ENCODE data around the gene C19orf38.
A peak's percentile ranks its signal among the peaks of the same experiment; 100 is the strongest.
"Not testable (repeated sequence)": the region's sequence is repeated elsewhere in the genome, so short reads cannot be mapped to it uniquely, and the experiment has no call there.

Gene C19orf38

DNA sequence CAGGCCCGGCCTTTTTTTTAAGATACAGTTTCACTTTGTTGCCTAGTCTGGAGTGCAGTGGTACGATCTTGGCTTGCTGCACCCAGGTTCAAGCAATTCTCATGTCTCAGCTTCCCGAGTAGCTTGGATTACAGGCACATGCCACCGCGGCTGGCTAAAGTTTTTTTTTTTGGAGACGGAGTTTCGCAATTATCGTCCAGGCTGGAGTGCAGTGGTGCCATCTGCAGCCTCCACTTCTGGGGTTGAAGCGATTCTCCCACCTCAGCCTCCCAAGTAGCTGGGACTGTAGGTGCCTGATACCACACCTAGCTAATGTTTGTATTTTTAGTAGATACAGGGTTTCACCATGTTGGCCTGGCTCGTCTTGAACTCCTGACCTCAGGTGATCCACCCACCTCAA lies 18.3 kb downstream of the C19orf38 start:
- TF ChIP-seq, protein P1, sequence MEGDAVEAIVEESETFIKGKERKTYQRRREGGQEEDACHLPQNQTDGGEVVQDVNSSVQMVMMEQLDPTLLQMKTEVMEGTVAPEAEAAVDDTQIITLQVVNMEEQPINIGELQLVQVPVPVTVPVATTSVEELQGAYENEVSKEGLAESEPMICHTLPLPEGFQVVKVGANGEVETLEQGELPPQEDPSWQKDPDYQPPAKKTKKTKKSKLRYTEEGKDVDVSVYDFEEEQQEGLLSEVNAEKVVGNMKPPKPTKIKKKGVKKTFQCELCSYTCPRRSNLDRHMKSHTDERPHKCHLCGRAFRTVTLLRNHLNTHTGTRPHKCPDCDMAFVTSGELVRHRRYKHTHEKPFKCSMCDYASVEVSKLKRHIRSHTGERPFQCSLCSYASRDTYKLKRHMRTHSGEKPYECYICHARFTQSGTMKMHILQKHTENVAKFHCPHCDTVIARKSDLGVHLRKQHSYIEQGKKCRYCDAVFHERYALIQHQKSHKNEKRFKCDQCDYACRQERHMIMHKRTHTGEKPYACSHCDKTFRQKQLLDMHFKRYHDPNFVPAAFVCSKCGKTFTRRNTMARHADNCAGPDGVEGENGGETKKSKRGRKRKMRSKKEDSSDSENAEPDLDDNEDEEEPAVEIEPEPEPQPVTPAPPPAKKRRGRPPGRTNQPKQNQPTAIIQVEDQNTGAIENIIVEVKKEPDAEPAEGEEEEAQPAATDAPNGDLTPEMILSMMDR (IDR thresholded peaks at IDR 0.05; ENCODE audit: extremely low read depth, missing control alignments): no peak
- DNase-seq (ENCODE audit: low spot score): no peak

- DNase-seq (ENCODE audit: low spot score): no peak
These were observed 20.8 kb downstream of the C19orf38 start for GRCh38 chr19:10868872-10869547.

DNA sequence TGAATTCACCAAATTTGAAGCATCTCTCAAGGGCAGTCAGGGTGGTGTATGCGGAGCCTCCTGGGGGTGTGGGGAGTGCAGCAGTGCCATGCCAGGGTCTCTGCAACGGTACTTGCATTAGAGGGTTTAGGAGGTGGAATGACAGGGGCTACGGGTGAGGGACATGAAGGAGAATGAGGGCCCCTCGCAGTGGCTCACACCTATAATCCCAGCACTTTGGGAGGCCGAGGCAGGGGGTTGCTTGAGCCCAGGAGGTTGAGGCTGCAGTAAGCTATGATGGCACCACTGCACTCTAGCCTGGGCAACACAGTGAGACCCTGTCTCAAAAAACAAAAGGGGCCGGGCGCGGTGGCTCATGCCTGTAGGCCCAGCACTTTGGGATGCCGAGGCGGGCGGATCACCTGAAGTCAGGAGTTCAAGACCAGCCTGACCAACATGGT lies 21.7 kb downstream of the C19orf38 start:
- DNase-seq (ENCODE audit: low spot score): not testable (repeated sequence)

More at GRCh38 chr19:10868872-10869547, 20.8 kb downstream of the C19orf38 start:
- TF ChIP-seq, protein P1 (IDR thresholded peaks at IDR 0.05; ENCODE audit: extremely low read depth, missing control alignments): no peak

GRCh38 chr19:10870501-10870954 lies 22.3 kb downstream of the C19orf38 start:
- TF ChIP-seq, protein P1 (IDR thresholded peaks at IDR 0.05; ENCODE audit: extremely low read depth, missing control alignments): no peak
- no peak for DNase-seq (ENCODE audit: low spot score)

GRCh38 chr19:10870955-10871603 lies 22.9 kb downstream of the C19orf38 start, which contains the start of gene CARM1:
Gene CARM1, plus strand, starts transcription at chr19:10871553. Its CDS starts 150 bp downstream, at chr19:10871703.
- TF ChIP-seq, protein P1 (IDR thresholded peaks at IDR 0.05; ENCODE audit: extremely low read depth, missing control alignments): peak; percentile 96
- peak; percentile 100 for DNase-seq (ENCODE audit: low spot score)

DNA sequence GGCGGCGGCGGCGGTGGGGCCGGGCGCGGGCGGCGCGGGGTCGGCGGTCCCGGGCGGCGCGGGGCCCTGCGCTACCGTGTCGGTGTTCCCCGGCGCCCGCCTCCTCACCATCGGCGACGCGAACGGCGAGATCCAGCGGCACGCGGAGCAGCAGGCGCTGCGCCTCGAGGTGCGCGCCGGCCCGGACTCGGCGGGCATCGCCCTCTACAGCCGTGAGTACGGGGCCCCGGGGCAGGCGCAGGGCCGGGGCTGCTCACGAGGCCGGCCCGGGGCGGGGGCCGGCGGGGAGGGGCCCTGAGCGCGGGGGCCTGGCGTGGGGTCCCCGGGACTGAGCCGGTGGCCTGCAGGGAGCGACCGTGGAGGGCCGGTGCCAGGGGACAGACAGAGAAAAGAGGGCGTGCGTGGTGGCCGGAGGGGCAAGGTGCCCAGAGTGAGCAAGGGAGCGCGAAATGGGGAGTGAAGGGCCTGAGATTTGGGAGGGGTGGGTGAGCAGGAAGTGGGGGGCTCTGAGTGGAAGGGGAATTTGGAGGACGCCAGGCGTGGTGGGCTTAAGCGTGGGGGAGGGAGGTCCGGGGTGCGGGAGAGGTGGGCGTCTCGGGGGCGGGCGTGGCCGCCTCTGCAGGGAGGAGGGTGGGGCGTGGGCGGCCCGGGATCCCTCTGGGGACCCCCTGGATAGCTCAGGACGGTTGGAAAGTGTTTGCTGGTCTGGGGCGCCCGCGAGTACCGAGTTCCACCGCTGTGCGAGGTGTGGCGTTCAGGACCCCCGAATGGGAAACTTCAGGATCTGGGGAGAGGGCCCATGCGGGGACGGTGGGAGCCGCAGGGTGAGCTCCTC lies 23.7 kb downstream of the C19orf38 start:
- peak; percentile 58 for DNase-seq (ENCODE audit: low spot score)
- TF ChIP-seq, protein P1 (IDR thresholded peaks at IDR 0.05; ENCODE audit: extremely low read depth, missing control alignments): no peak

DNA sequence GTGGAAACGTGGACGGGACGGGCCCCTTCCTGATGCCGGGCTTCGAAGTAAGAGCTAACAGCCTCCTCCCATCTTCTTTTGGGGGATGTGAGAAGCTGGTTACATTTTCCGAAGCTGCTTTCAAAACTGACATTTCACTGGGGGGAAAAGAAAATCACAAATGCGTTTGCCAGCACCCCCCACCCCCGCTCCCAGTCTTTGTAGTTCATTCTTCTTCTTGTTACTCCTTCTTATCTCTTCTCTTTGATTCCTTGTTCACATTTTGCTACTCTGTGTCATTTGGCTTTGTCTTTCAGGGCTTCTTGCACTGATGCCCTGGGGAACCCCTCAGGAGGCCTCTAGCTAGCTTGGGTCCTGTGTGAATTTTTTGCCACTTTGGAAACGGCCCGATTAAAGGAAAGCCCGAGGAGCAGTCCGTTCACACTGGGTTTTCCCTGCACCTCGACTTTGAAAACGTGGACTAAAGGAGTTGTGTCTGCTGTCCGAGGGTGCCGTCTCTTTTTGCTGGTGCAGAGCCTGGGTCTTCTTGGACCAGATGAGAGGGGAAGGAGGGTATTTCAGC lies 24.4 kb downstream of the C19orf38 start:
- TF ChIP-seq, protein P1 (IDR thresholded peaks at IDR 0.05; ENCODE audit: extremely low read depth, missing control alignments): no peak
- DNase-seq (ENCODE audit: low spot score): no peak

Data from GM20000 (cell line).